AG09319 (cell line): ENCODE results near the gene EPHB1.

Experiments used
- DNase-seq: peaks from one replicate; pipeline ENCODE4 v3.0.0-alpha.2; 2010; ENCODE audit warnings: low read depth; ENCODE audit errors: extremely low read depth
- CTCF ChIP-seq: IDR thresholded peaks from 2 replicates; pipeline ENCODE4 v1.5.1; 2011; ENCODE audit warnings: low read depth, mild to moderate bottlenecking, inconsistent platforms, low read length, moderate library complexity

EPHB1 gene

GRCh38 chr3:135093121-135093520 is 298.1 kb downstream of the EPHB1 start:
- no peak for DNase-seq
- TF ChIP-seq CTCF = no peak

- TF ChIP-seq CTCF = no peak
- DNase-seq = no peak
These were observed 302.4 kb downstream of the EPHB1 start for GRCh38 chr3:135097276-135097946.

- no peak for TF ChIP-seq CTCF
- DNase-seq = no peak
These were observed 304.8 kb downstream of the EPHB1 start for GRCh38 chr3:135099734-135100355.

- DNase-seq = no peak
- no peak for TF ChIP-seq CTCF
These were observed 305.3 kb downstream of the EPHB1 start for GRCh38 chr3:135100366-135100765.

- no peak for TF ChIP-seq CTCF
- DNase-seq = no peak
These were observed 308.9 kb downstream of the EPHB1 start for GRCh38 chr3:135103917-135104316.

GRCh38 chr3:135106445-135106844 is 311.4 kb downstream of the EPHB1 start:
- DNase-seq = no peak
- TF ChIP-seq CTCF = no peak

GRCh38 chr3:135107043-135107442 is 312.0 kb downstream of the EPHB1 start:
- DNase-seq = no peak
- TF ChIP-seq CTCF = no peak
